HL-60 (cell line): Measurements from ENCODE around the gene FAM83F.
"Not testable (repeated sequence)": the region's sequence is repeated elsewhere in the genome, so short reads cannot be mapped to it uniquely, and the experiment has no call there.

Experiments used
- DNase-seq, 2 experiments: peaks; one replicate each; pipeline ENCODE4 v3.0.0-alpha.2; 2010 to 2020; ENCODE audit warnings: low read depth in 1 of 2, low spot score in 1 of 2
- H3K27ac ChIP-seq: fragments of 250-450 bp; sonication (Bioruptor Pico); replicated peaks from 2 replicates; pipeline ENCODE4 v1.5.1; 2020; ENCODE audit warnings: mild to moderate bottlenecking, moderate library complexity
- H3K27me3 ChIP-seq: fragments of 250-450 bp; sonication (Bioruptor Pico); 2 replicates; pipeline ENCODE4 v1.5.1; 2021; ENCODE audit warnings: mild to moderate bottlenecking, moderate library complexity; ENCODE audit not compliant: insufficient read depth, poor library complexity, severe bottlenecking
- H3K4me3 ChIP-seq: replicated peaks from 2 replicates; pipeline ENCODE4 v1.5.1; 2011; ENCODE audit warnings: mild to moderate bottlenecking, control low read depth, low read length; ENCODE audit not compliant: insufficient read depth
- GABPA ChIP-seq: IDR thresholded peaks from 2 replicates; pipeline ENCODE4 v1.6.1; 2012; ENCODE audit warnings: low read depth
- POLR2AphosphoS5 ChIP-seq: IDR thresholded peaks from 2 replicates; pipeline ENCODE4 v1.6.1; 2012; ENCODE audit warnings: low read depth
- SPI1 ChIP-seq: IDR thresholded peaks from 2 replicates; pipeline ENCODE4 v1.6.1; 2012; ENCODE audit warnings: low read depth, mild to moderate bottlenecking, borderline replicate concordance
- TF ChIP-seq, protein P1 (sequence below): IDR thresholded peaks from one replicate; pipeline ENCODE4 v1.5.1; 2011; ENCODE audit warnings: low read length, control low read depth, inconsistent platforms; ENCODE audit not compliant: insufficient read depth
- TF ChIP-seq, protein P2 (sequence below): IDR thresholded peaks from 2 replicates; pipeline ENCODE4 v1.6.1; 2012; ENCODE audit warnings: low read depth; ENCODE audit not compliant: insufficient replicate concordance

Gene FAM83F

DNA sequence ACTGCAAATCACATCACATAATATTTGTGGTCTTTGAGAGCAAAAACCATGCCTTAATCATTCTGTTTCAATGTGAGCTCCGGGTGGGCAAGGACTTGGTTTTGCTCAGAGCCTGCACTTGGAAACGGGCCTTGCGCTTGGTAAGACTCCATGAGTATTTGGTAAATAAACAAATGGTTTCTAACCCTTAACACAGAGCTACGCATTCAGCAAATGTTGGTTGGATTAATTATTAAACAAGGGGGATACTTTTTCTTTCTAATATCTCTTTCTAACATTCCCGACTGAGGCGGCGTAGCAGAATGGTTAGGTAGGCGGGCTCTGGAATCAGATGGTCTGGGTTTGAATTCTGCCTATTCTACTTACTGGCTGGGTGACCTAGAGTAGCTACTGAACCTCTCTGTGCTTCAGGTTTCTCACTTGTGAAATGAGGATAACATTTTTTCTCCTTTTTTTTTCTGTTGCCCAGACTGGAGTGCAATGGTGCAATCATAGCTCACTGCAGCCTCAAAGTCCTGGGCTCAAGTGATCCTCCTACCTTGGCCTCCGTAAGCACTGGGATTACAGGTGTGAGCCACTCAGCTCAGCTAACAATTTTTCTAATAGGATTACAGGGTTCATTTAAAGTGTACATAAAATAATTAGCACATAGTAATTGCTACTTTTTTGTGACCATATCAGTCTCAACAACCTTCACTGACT, 3.4 kb upstream of the FAM83F start:
- H3K27me3 ChIP-seq = peaks cover 22% of the 10 kb centered on the region

DNA sequence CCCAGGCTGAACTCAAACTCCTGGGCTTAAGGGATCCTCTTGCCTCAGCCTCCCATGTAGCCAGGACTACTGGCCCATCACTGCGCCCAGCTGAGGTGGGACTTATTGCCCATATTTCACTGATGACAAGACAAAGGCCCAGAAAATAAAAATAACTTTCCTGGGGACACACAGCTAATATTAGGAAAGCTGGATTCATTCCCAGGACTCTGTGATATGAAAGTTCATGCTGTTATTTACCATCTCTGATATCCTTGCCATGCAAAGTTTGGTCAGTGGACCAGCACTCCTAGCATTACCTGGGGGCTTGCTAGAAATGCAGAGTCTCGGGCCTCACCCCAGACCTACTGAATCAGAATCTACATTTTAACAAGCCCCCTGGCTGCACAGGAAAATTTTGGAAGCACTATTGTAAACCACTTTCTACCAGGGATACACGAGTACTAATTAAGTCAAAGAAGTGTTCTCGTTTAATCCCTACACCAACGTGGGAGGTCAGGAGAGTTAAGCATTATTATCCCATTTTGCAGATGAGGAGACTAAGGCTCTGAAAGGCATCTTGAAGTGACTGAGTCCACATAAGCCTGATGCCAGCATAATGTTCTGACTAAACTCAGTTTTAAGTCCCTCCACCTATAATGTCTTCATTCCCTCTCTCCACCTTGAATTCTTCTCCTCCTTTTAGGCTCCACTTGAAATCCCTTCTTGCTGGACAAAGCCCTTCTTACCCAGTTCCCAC, 2.5 kb upstream of the FAM83F start:
- peaks cover 24% of the 10 kb centered on the region for H3K27me3 ChIP-seq
- no peak for DNase-seq
- H3K27ac ChIP-seq = no peak overlapping the region
- H3K4me3 ChIP-seq = no peak overlapping the region
- TF ChIP-seq SPI1 (no peak), POLR2AphosphoS5 (no peak), GABPA (no peak)
- TF ChIP-seq, protein P1, sequence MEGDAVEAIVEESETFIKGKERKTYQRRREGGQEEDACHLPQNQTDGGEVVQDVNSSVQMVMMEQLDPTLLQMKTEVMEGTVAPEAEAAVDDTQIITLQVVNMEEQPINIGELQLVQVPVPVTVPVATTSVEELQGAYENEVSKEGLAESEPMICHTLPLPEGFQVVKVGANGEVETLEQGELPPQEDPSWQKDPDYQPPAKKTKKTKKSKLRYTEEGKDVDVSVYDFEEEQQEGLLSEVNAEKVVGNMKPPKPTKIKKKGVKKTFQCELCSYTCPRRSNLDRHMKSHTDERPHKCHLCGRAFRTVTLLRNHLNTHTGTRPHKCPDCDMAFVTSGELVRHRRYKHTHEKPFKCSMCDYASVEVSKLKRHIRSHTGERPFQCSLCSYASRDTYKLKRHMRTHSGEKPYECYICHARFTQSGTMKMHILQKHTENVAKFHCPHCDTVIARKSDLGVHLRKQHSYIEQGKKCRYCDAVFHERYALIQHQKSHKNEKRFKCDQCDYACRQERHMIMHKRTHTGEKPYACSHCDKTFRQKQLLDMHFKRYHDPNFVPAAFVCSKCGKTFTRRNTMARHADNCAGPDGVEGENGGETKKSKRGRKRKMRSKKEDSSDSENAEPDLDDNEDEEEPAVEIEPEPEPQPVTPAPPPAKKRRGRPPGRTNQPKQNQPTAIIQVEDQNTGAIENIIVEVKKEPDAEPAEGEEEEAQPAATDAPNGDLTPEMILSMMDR = no peak
- TF ChIP-seq, protein P2, sequence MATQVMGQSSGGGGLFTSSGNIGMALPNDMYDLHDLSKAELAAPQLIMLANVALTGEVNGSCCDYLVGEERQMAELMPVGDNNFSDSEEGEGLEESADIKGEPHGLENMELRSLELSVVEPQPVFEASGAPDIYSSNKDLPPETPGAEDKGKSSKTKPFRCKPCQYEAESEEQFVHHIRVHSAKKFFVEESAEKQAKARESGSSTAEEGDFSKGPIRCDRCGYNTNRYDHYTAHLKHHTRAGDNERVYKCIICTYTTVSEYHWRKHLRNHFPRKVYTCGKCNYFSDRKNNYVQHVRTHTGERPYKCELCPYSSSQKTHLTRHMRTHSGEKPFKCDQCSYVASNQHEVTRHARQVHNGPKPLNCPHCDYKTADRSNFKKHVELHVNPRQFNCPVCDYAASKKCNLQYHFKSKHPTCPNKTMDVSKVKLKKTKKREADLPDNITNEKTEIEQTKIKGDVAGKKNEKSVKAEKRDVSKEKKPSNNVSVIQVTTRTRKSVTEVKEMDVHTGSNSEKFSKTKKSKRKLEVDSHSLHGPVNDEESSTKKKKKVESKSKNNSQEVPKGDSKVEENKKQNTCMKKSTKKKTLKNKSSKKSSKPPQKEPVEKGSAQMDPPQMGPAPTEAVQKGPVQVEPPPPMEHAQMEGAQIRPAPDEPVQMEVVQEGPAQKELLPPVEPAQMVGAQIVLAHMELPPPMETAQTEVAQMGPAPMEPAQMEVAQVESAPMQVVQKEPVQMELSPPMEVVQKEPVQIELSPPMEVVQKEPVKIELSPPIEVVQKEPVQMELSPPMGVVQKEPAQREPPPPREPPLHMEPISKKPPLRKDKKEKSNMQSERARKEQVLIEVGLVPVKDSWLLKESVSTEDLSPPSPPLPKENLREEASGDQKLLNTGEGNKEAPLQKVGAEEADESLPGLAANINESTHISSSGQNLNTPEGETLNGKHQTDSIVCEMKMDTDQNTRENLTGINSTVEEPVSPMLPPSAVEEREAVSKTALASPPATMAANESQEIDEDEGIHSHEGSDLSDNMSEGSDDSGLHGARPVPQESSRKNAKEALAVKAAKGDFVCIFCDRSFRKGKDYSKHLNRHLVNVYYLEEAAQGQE = no peak

More for the DNA sequence above, 3.4 kb upstream of the FAM83F start:
- Histone ChIP-seq H3K27ac (no peak overlapping the region), H3K4me3 (no peak overlapping the region)
- TF ChIP-seq, protein P1 = no peak
- TF ChIP-seq POLR2AphosphoS5 (no peak), GABPA (no peak), SPI1 (no peak)
- TF ChIP-seq, protein P2 = no peak
- DNase-seq = no peak

DNA sequence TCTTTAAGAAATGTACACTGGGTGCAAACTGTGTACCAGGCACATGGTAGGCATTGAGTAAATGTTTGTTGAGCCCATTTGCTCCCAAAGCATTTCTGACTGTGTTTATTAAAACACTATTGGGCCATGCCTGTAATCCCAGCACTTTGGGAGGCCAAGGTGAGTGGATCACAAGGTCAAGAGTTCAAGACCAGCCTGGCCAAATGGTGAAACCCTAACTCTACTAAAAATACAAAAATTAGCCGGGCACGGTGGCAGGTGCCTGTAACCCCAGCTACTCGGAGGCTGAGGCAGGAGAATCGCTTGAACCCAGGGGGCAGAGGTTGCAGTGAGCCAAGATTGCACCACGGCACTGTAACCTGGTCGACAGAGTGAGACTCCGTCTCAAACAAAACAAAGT, 1.9 kb upstream of the FAM83F start:
- not testable (repeated sequence) for DNase-seq, H3K27ac ChIP-seq, H3K4me3 ChIP-seq
- peaks cover 24% of the 10 kb centered on the region for H3K27me3 ChIP-seq

DNA sequence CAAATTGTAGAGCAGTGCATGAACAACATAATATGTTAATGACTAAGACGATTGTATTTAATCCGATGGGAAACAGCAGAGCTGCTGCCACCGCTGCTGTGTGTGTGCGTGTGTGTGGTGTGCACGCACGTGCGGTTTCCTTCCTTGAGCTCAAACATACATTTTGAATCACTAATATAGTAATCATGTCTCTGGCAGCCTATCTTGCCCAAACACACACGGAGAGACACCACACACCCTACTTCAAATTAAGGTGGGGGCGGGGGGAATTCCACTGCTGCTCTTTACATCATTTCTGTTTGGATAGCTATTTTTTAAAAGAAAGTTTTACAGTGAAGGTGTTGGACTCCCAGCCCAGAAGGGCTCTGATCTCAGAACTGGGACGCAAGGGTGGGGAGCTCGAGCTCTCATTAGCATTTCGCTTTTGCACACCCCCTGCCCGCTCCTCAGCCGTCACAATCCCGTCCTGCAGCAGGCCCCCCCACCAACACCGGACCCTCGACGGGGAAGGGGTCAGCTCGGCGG, 651 bp upstream of the FAM83F start:
- TF ChIP-seq, protein P1 = no peak
- TF ChIP-seq, protein P2 = no peak
- TF ChIP-seq POLR2AphosphoS5 (no peak), GABPA (no peak), SPI1 (no peak)
- DNase-seq = no peak
- Histone ChIP-seq H3K4me3 (no peak overlapping the region), H3K27ac (no peak overlapping the region), H3K27me3 (peaks cover 24% of the 10 kb centered on the region)
